NOMO-1 (cell line): Measurements from ENCODE around the gene SPATA6L.
A peak's percentile ranks its signal among the peaks of the same experiment; 100 is the strongest.
"Not testable (repeated sequence)": the region's sequence is repeated elsewhere in the genome, so short reads cannot be mapped to it uniquely, and the experiment has no call there.

ENCODE experiments used
- DNase-seq, 2 experiments: peaks; one replicate each; lab custom pipeline; 2025; ENCODE audit not compliant: unreplicated experiment in 2 of 2; lab: John Stamatoyannopoulos, UW

The SPATA6L gene

DNA sequence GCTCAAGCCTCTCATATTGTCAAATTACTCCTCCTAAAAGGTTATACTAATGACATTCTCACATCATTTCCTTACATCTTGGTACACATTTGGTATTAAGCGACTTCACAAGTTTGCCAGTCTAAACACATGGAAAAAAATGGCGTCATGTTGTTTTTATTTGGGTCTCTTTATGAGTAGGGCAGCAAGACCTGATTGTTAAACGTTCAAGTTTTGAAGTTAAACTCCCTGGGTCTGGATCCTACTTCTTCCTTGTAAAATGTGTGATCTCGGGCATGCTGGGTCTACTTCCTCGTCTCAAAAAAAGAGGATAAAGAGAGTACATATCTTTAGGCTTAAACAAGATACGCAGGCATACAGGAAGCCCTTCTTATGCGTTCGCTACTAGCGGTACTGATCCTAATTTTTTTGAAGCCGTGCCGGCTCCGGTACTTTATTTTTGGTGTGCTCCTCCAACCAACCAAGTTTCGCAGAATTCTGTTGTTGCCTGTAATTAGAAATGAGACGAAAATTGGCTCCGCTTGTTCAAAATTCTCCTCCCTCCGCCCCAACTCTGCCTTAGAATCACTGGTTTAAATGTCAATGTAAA, 12.5 kb upstream of the SPATA6L start:
- DNase-seq: peak in 1 of 2 experiments; percentile 24

DNA sequence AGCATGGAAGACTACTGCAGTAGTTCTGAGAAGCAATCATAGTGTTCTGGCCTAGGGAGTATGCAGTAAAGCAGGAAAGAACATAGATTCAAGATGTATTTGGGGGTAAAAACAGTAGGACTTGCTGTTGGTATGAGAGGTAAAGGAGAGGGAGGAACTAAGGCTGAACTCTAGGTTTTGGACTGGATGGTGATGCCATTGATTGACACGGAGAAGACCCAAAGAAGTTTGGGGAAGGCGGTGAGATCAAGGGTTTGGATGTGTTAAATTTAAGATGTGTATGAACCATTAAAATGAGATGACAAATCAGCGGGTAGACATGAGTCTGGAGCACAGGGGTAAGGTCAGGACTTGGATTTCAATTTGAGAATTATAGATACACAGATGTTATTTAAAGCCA, 11.1 kb upstream of the SPATA6L start:
- no peak for DNase-seq

DNA sequence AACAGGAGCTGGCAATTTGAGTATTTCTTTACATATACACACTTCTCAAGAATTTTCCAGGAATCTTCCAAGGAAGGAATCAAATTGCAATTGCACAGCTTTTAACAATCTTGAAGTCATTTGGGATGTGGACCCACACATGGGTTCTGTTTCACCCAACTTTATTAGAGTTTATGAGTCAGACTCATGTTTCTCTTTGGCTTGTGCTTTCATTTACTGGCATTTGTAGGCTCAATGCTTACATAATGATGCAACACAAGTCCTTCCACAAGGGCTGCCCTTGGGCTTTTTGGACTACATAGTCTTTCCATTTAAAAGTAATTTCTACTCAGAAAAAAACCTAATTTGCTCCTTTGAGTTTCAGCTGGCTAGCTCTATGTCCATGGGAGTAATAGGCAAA, 8.5 kb upstream of the SPATA6L start:
- DNase-seq: no peak

DNA sequence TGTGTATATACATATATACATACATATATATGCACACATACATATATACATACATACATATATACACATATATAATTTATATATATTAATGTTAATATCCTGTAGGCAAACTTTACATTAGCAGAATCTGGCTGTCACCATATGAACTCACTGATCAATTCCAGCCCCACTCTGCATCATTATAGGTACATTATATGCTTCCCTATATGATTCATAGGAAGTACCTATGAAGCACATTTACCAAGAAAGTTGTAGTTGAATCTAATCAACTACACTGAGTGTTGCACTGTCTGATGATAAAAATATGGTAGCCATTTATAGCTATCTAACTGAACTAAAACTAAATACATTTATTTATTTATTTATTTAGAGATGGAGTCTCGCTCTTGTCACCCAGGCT, 5.5 kb upstream of the SPATA6L start:
- no peak for DNase-seq

DNA sequence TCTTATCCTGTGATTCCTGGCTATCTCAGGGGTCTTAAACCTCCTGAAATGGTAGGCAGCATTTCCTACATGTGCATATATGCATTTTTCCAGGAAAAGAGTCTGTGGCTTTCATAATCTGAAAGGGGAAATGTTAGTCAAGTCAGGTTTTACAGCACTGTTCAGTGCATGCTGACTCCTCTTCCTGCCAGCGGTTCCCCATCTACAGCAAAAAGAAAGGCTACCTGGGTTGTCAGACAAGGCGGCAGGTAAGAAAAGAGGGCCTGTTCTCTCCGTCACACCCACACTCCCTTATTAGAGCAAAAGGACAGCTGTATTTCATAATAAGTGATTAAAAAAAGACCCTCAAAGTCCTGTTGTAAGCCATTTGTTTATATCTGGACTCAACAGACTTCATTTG, 4.3 kb upstream of the SPATA6L start:
- no peak for DNase-seq

DNA sequence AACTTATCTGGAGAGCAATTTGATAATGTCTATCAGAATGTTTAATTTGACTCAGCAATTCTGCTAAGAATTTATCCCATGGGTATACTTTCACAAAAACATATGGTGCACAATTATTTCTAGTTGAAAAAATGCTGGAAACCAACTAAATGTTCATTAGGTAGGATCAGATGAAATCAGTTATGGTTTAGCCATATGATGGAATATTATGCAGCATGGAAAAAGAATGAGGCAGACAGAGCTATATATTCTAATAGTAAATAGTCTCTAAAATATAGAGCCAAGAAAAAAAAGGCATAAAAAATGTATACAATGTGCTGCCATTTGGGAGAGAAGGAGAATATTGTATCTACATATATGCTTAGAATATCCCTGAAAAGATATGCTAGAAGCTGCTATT, 3.6 kb upstream of the SPATA6L start:
- no peak for DNase-seq

DNA sequence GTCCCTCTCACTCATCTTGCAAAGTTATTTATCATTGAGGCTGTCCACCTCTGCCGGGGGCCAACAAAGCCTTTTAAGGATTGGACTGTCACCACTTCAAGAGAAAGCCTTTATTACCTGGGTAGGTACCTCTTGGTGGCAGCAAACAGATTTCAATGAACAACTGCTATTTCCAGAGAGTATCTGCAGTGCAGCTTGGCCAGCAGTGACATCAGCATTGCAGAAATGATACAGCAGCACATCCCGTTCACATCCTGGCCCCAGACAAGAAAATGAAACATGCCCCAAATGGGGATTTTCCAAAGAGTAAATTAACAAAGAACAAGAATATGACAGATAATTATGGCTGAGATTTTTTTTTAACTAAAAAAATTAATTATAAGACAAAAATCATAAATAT, 2.3 kb upstream of the SPATA6L start:
- DNase-seq: no peak

DNA sequence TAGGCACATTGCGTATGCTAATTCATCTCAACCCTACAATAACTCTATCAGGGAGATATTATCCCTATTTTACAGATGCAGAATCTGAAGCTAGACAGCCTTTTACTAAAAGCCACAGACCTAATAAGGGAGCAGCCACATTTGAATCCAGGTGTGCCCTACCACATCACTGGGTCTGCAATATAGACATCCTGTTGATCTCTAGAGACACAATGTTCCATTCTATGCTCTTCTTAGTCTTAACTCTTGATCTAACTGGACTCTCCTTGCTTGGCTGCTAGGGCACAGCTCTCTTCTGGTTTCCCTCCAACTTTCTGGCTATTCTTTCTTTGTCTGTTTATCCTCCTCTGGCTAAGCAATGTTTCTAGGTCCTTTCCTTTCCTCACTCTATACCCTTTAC, 1.4 kb upstream of the SPATA6L start:
- no peak for DNase-seq

DNA sequence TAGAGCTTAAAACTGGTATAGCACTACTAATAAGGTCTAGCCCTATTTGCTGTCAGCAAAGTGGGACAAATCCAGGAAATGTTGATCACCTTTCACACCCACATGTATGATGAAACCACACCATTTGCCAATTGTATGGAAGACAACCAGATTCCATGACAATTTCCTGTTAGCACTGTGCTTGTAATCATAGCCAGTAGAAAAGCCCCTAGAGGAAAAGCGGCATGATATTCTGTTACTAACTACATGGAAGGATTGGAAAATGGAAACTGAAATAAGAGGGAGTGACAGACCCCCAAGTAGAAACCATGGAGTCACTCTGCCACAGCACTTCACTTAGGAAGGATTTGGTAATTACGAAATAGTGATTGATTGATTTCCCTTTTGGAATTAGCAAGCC, 923 bp downstream of the SPATA6L start:
- no peak for DNase-seq

DNA sequence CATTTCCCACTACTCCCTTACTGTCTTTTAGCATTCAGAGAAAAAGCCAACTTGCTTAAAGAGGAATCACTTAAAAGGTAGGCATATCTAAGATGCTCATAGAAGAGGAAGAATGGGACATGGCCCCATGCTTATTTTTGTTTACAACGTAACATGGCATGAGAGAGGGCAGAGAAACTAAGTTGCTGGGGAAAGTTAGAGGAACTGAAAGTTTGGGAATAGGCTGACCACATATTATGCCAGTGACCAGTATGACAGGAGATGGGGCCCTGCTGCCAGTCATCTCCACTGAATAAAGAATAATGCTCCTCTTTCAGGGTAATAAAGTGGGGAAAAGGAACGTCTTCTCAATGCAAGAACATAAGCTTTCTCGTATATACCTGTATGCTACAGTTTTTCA, 2.3 kb downstream of the SPATA6L start:
- no peak for DNase-seq

DNA sequence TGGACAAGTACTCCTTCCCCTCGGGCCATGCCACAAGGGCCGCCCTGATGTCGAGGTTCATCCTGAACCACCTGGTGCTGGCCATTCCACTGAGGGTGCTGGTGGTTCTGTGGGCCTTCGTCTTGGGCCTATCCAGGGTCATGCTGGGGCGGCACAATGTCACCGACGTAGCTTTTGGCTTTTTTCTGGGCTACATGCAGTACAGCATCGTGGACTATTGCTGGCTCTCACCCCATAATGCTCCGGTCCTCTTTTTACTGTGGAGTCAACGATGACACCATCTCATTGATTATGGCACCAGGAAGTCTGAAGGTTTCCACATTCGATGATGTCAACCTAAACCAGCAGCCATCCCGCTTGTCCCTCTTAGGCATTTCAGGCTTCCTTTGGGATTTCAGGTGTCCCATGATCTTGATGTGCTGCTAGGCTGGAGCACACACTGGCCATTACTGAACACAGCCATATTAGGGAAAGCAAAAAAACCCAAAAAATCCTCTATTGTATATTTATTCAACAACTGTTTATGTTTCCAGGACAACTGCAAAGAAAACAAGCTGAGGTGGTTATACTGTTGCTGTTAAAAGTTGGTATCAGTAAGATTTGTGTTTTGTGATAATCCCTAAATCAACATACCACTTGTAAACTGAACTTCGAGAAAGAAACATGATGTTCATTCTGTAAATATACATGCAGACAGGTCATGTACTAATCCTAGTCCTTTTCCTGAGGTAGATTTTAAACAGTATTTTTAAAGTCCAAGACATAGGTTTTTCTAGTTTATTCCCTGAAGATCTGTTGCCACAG, 3.1 kb downstream of the SPATA6L start:
- no peak for DNase-seq

DNA sequence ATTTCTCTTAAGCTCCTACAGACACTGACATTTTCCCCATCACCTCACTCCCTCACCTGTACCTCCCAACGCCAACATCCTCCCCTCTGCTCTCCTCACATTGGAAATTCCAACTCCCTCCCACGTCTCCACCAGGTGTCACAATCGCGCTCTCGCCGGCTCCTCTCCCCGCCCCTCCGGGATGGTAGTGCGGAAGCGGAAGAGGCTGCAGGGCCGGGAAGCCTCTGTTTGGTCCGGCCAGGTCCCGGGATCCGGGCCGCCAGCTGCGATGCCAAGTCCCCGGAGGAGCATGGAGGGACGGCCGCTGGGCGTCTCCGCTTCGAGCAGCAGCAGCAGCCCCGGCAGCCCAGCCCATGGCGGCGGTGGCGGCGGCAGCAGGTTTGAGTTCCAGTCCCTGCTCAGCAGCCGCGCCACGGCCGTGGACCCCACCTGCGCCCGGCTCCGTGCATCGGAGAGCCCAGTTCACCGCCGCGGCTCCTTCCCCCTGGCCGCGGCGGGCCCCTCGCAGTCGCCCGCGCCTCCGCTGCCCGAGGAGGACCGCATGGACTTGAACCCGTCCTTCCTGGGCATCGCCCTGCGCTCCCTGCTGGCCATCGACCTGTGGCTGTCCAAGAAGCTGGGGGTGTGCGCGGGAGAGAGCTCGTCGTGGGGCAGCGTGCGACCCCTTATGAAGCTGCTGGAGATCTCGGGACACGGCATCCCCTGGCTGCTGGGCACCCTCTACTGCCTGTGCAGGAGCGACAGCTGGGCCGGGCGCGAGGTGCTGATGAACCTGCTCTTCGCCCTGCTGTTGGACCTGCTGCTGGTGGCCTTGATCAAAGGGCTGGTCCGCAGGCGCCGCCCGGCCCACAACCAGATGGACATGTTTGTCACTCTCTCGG, 3.9 kb downstream of the SPATA6L start, which contains the start of gene PLPP6:
TSS of gene PLPP6 (plus strand) at position 187 of the 881 bp plus-strand sequence. CDS start at position 269, 82 bp downstream.
- DNase-seq: peak; percentile 37 to 40

DNA sequence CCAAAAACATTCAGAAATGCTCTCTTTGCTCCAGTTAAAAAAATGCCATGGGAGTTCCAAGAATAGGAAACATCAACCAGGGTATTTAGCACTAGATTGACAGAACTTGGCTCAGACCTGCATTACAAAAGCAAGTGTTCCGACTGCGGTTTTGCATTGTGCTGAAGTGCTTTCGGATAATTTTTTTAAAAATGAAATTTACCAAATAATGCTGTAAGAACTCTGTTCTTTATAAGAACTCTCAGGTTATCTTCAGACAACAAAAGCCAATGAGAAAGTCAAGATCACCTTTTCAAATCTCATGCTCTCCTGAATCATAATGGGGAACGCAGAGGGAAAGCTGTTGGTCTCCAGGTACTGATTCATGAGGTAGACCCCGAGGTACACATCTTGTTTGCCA, 4.7 kb downstream of the SPATA6L start:
- no peak for DNase-seq

DNA sequence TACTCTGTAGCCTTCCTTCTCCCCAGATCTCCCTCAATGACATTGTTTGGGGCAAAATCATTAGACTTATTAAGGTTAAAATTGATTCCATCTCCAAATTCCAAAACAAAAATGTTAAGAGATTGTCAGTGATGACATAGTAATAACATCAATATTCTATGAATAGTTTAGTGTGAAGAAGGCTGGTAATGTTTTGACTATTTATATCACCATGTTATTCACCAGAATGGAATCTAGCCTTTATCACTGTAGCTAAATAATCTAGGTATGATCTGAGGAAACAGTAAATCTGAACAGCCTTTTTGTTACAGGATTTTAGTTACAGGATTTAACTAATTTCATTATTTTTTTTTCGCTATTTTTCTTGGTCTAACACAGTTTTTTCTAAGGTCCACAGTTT, 5.1 kb downstream of the SPATA6L start:
- no peak for DNase-seq

DNA sequence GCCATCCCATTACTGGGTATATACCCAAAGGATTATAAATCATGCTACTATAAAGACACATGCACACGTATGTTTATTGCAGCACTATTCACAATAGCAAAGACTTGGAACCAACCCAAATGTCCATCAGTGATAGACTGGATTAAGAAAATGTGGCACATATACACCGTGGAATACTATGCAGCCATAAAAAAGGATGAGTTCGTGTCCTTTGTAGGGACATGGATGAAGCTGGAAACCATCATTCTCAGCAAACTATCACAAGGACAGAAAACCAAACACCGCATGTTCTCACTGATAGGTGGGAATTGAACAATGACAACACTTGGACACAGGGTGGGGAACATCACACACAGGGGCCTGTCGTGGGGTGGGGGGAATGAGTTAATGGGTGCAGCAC, 5.6 kb downstream of the SPATA6L start:
- not testable (repeated sequence) for DNase-seq

DNA sequence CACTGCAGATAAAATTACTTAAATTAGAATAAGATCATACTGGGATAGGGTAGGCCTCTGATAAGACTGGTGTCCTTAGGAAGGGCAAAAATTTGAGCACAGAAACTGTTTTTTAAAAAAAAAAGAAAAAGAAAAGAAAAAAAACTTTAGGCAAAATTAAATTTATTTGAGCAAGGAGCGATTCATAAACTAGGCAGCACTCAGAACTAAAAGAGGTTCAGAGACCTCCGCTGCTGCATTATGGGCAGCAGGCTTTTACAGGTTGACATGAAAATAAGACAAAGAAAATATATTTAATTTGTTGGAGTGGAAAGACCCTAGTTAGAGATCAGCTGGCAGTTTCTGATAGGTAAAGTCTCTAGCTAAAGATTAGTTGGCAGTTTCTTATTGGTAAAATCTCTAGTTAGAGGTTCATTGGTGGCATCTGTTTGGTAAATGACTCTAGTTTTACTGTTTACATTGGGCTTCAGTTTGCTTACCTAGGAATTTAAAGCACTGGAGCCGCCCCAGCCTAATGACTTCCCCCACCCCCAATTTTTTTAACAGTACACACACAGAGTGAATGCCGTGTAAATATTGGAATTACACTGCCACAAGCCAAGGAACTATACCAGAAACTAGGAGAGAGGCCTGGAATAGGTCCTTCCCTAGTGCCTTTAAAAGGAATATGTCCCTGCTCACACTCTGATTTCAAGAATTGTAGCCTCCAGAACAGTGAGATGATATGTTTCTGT, 8.7 kb downstream of the SPATA6L start:
- DNase-seq: no peak

DNA sequence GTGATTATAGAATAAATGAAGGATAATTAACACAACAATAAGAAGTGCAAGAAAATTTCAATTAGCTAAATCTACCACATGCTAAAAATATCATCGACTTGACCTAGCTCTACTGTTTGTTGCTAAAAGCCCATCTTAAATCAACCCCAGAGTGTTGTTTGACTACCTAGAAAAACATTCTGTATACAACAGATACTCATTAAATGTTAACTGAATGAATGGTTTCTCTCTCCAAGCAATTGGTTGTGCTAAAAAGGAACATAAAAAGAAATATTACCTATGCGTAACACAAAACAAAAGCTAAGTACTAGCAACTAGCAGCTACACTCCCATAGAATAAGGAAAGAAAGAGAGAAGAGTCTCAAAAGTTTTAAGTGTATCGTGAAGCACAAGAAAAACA, 9.7 kb downstream of the SPATA6L start:
- no peak for DNase-seq

DNA sequence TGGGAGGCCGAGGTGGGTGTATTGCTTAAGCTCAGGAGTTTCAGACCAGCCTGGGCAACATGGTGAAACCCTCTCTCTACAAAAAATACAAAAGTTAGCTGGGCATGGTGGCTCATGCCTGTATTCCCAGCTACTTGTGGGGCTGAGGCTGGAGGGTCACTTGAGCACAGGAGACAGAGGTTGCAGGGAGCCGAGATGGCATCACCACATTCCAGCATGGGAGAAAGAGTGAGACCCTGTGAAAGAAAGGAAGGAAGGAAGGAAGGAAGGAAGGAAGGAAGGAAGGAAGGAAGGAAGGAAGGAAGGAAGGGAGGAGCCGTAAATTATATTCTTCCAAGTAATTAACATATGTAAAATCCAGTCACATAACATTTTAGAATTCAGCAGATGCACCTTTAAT, 10.1 kb downstream of the SPATA6L start:
- DNase-seq: not testable (repeated sequence)

DNA sequence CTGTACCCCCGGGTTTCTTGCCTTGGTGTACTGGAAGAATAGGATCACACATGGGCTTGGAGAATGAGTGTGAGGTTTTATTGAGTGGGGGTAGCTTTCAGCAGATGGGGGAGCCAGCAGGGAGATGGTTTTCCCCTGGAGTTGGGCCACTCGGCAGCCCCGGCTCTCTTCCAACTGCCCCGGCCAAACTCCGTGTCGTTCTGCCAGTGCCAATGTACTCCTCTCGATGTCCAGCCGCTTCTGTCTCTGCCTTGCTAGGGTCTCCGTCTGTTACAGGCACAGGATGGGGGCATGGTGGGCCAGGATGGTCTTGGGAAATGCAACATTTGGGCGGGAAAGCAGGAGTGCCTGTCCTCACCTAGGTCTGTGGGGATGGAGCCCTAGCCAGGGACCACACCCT, 11.7 kb downstream of the SPATA6L start:
- DNase-seq: no peak

DNA sequence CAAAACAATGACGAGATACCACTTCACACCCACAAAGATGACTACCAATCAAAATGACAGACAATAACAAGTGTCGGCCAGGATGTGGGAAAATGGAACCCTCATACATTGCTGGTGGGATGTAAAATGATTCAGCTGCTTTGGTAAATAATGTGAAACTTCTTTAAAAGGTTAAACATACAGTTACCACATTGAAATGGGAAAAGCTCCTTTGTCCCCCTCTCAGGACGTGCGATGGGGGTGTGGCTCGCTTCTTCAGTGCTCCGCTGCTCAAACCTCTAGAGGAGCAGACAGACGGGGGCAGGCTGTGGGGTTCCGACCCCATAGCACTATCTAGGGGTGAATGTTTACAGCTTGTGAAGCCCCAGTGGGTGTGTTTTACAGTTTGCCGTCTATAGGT, 12.2 kb downstream of the SPATA6L start:
- DNase-seq: no peak

DNA sequence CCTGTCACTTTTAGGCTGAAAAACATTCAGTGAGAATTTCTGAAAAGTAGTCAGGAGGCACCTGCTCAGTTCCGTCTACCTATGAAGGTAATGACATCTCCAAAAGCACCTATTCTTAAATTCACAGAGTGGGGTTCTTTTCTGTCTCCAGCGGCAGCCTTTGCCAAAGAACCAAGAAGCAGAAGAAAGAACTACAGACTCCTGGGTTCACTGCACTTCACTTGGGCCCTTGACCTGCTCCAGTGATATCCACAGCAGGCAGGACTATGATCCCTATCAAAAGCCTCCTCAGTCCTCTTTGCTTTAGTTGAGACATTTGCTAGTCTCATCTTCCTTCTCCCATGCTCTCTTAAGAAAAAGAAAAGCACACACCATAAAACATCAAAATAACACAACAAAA, 23.9 kb downstream of the SPATA6L start:
- DNase-seq: no peak
